Erythroblast (primary cell): ENCODE measurements around the gene TRAPPC6A.

Experiments used
- GATA1 ChIP-seq: IDR thresholded peaks from 2 replicates; pipeline ENCODE4 v1.6.1; 2011; ENCODE audit warnings: low read depth, mild to moderate bottlenecking, control low read depth, low read length, moderate library complexity
- POLR2A ChIP-seq: IDR thresholded peaks from 2 replicates; pipeline ENCODE4 v1.6.1; 2011; ENCODE audit warnings: mild to moderate bottlenecking, low read length

- TF ChIP-seq POLR2A, result no peak
- no peak for TF ChIP-seq GATA1
Observed at GRCh38 chr19:45159971-45160324, 18.1 kb downstream of the TRAPPC6A start.
